IPS-20b (cell line): ENCODE measurements around the gene PSMB8.
"Not testable (repeated sequence)": the region's sequence is repeated elsewhere in the genome, so short reads cannot be mapped to it uniquely, and the experiment has no call there.

Experiments
- H3K27ac ChIP-seq: one replicate; pipeline ENCODE4 v1.5.1; 2013; ENCODE audit warnings: low read length
- H3K27me3 ChIP-seq: 2 replicates; pipeline ENCODE4 v1.6.1; 2013; ENCODE audit warnings: mild to moderate bottlenecking, low read length, inconsistent platforms; ENCODE audit not compliant: insufficient read depth
- H3K36me3 ChIP-seq: 2 replicates; pipeline ENCODE4 v1.6.1; 2013; ENCODE audit warnings: low read depth, mild to moderate bottlenecking, inconsistent platforms, low read length, moderate library complexity; ENCODE audit not compliant: insufficient read depth
- H3K4me1 ChIP-seq: 2 replicates; pipeline ENCODE4 v1.6.1; 2013; ENCODE audit warnings: mild to moderate bottlenecking, control low read depth, inconsistent platforms, low read length, moderate library complexity; ENCODE audit not compliant: insufficient read depth
- H3K4me3 ChIP-seq: 2 replicates; pipeline ENCODE4 v1.5.1; 2013; ENCODE audit warnings: mild to moderate bottlenecking, low read length, inconsistent platforms
- H3K9ac ChIP-seq: 2 replicates; pipeline ENCODE4 v1.6.1; 2013; ENCODE audit warnings: low read depth, mild to moderate bottlenecking, inconsistent platforms, low read length, moderate library complexity
- H3K9me3 ChIP-seq: 2 replicates; pipeline ENCODE4 v1.6.1; 2013; ENCODE audit warnings: mild to moderate bottlenecking, low read depth, low read length, inconsistent platforms; ENCODE audit not compliant: insufficient read depth

PSMB8 gene

GRCh38 chr6:32843979-32844838 lies at the start of gene PSMB8:
Gene PSMB8, minus strand, starts transcription at chr6:32844047. Its CDS starts 51 bp downstream, at chr6:32843996.
- Histone ChIP-seq H3K36me3 (no peaks in the 10 kb centered on the region), H3K9me3 (no peaks in the 10 kb centered on the region), H3K27ac (no peak within 1 kb of the TSS), H3K27me3 (peaks cover 56% of the 10 kb centered on the region), H3K9ac (peak within 1 kb of the TSS; percentile 76; the same call in 1 of the 2 replicates), H3K4me3 (peak within 1 kb of the TSS; percentile 92), H3K4me1 (peaks cover 3% of the 10 kb centered on the region; the same call in 1 of the 2 replicates)

- Histone ChIP-seq H3K27me3 (no peaks in the 10 kb centered on the region), H3K27ac (no peak overlapping the region), H3K36me3 (no peaks in the 10 kb centered on the region), H3K9me3 (no peaks in the 10 kb centered on the region), H3K9ac (no peak overlapping the region), H3K4me1 (no peaks in the 10 kb centered on the region; the same call in 1 of the 2 replicates), H3K4me3 (no peak overlapping the region)
Observed at GRCh38 chr6:32890831-32891230, 47.0 kb upstream of the PSMB8 start.

- Histone ChIP-seq H3K27me3 (no peaks in the 10 kb centered on the region), H3K9me3 (no peaks in the 10 kb centered on the region), H3K4me1 (no peaks in the 10 kb centered on the region), H3K9ac (no peak overlapping the region), H3K4me3 (no peak overlapping the region), H3K27ac (no peak overlapping the region), H3K36me3 (no peaks in the 10 kb centered on the region)
Observed at GRCh38 chr6:32889533-32889932, 45.7 kb upstream of the PSMB8 start.

GRCh38 chr6:32888576-32888975 lies 44.7 kb upstream of the PSMB8 start:
- Histone ChIP-seq H3K27ac (no peak overlapping the region), H3K4me1 (no peaks in the 10 kb centered on the region), H3K27me3 (no peaks in the 10 kb centered on the region), H3K36me3 (no peaks in the 10 kb centered on the region), H3K9me3 (no peaks in the 10 kb centered on the region), H3K4me3 (no peak overlapping the region), H3K9ac (no peak overlapping the region)

- Histone ChIP-seq H3K4me3 (no peak overlapping the region), H3K36me3 (no peaks in the 10 kb centered on the region), H3K4me1 (no peaks in the 10 kb centered on the region), H3K9me3 (no peaks in the 10 kb centered on the region), H3K9ac (no peak overlapping the region), H3K27ac (no peak overlapping the region), H3K27me3 (no peaks in the 10 kb centered on the region)
Observed at GRCh38 chr6:32887616-32888015, 43.8 kb upstream of the PSMB8 start.

- H3K27ac ChIP-seq: no peak overlapping the region
- no peaks in the 10 kb centered on the region for H3K4me1 ChIP-seq
- no peaks in the 10 kb centered on the region for H3K36me3 ChIP-seq
- H3K4me3 ChIP-seq: no peak overlapping the region
- no peak overlapping the region for H3K9ac ChIP-seq
- H3K9me3 ChIP-seq: no peaks in the 10 kb centered on the region
- no peaks in the 10 kb centered on the region for H3K27me3 ChIP-seq
Observed at GRCh38 chr6:32886681-32887383, 43.0 kb upstream of the PSMB8 start.

GRCh38 chr6:32885698-32886286 lies 41.9 kb upstream of the PSMB8 start:
- Histone ChIP-seq H3K4me1 (no peaks in the 10 kb centered on the region), H3K4me3 (no peak overlapping the region), H3K9ac (no peak overlapping the region), H3K9me3 (no peaks in the 10 kb centered on the region), H3K27ac (no peak overlapping the region), H3K36me3 (no peaks in the 10 kb centered on the region), H3K27me3 (no peaks in the 10 kb centered on the region)

GRCh38 chr6:32883789-32884188 lies 39.9 kb upstream of the PSMB8 start:
- H3K36me3 ChIP-seq: no peaks in the 10 kb centered on the region
- no peaks in the 10 kb centered on the region for H3K4me1 ChIP-seq
- H3K27ac ChIP-seq: no peak overlapping the region
- no peak overlapping the region for H3K4me3 ChIP-seq
- H3K27me3 ChIP-seq: no peaks in the 10 kb centered on the region
- no peaks in the 10 kb centered on the region for H3K9me3 ChIP-seq
- H3K9ac ChIP-seq: no peak overlapping the region

- Histone ChIP-seq H3K9ac (no peak overlapping the region), H3K9me3 (no peaks in the 10 kb centered on the region), H3K27ac (no peak overlapping the region), H3K27me3 (no peaks in the 10 kb centered on the region), H3K4me1 (no peaks in the 10 kb centered on the region), H3K36me3 (no peaks in the 10 kb centered on the region), H3K4me3 (no peak overlapping the region)
Observed at GRCh38 chr6:32882879-32883250, 39.0 kb upstream of the PSMB8 start.

- H3K9ac ChIP-seq, H3K9me3 ChIP-seq, H3K36me3 ChIP-seq, H3K27ac ChIP-seq, H3K4me3 ChIP-seq, H3K4me1 ChIP-seq, H3K27me3 ChIP-seq: not testable (repeated sequence)
Observed at GRCh38 chr6:32880962-32881361, 37.1 kb upstream of the PSMB8 start.

GRCh38 chr6:32879691-32880090 lies 35.8 kb upstream of the PSMB8 start:
- Histone ChIP-seq H3K36me3 (no peaks in the 10 kb centered on the region), H3K9me3 (no peaks in the 10 kb centered on the region), H3K27ac (no peak overlapping the region), H3K9ac (no peak overlapping the region), H3K27me3 (0 out of 2 replicates have a peak, but pooled peaks cover 6% of the 10 kb centered on the region), H3K4me1 (no peaks in the 10 kb centered on the region), H3K4me3 (no peak overlapping the region)
